Choroid plexus epithelial cell (primary cell): ENCODE data around the gene CCDC91.

Source experiments
- DNase-seq: peaks from one replicate; pipeline ENCODE4 v3.0.0-alpha.2; 2010; ENCODE audit warnings: low read depth
- H3K4me3 ChIP-seq: 2 replicates; pipeline ENCODE4 v1.5.1; 2011; ENCODE audit warnings: low read depth, mild to moderate bottlenecking, control low read depth, low read length, moderate library complexity
- CTCF ChIP-seq: conservative IDR thresholded peaks from 2 replicates; pipeline ENCODE4 v1.5.1; 2011; ENCODE audit warnings: low read depth, mild to moderate bottlenecking, control low read depth, inconsistent platforms, low read length, moderate library complexity

Gene CCDC91

GRCh38 chr12:28349196-28349595, 158.9 kb downstream of the CCDC91 start:
- DNase-seq, result no peak
- TF ChIP-seq CTCF, result no peak
- H3K4me3 ChIP-seq, result no peak overlapping the region

GRCh38 chr12:28350502-28350901, 160.2 kb downstream of the CCDC91 start:
- no peak overlapping the region for H3K4me3 ChIP-seq
- TF ChIP-seq CTCF, result no peak
- no peak for DNase-seq

- no peak for DNase-seq
- TF ChIP-seq CTCF, result no peak
- no peak overlapping the region for H3K4me3 ChIP-seq
These were observed 161.2 kb downstream of the CCDC91 start for GRCh38 chr12:28351414-28351813.

GRCh38 chr12:28355161-28355560, 164.9 kb downstream of the CCDC91 start:
- TF ChIP-seq CTCF, result no peak
- H3K4me3 ChIP-seq, result no peak overlapping the region
- no peak for DNase-seq

GRCh38 chr12:28360253-28360652, 170.0 kb downstream of the CCDC91 start:
- no peak for TF ChIP-seq CTCF
- DNase-seq, result no peak
- H3K4me3 ChIP-seq, result no peak overlapping the region

GRCh38 chr12:28367326-28367725, 177.1 kb downstream of the CCDC91 start:
- no peak for DNase-seq
- H3K4me3 ChIP-seq, result no peak overlapping the region
- no peak for TF ChIP-seq CTCF

GRCh38 chr12:28367993-28368392, 177.7 kb downstream of the CCDC91 start:
- no peak for DNase-seq
- no peak overlapping the region for H3K4me3 ChIP-seq
- TF ChIP-seq CTCF, result no peak
